OCI-LY1 (cell line): ENCODE results near the gene MIA2.

ENCODE experiments used
- EZH2 ChIP-seq: fragments of 200-600 bp; sonication (generic), shearing (Covaris generic); IDR thresholded peaks from 2 replicates; pipeline ENCODE4 v1.8.0; 2017; ENCODE audit warnings: borderline replicate concordance, mixed run types, mild to moderate bottlenecking, antibody characterized with exemption, low read length, moderate library complexity, mixed read lengths
- TF ChIP-seq, protein P1 (sequence below): fragments of 200-600 bp; sonication (generic), shearing (Covaris generic); IDR thresholded peaks from 2 replicates; pipeline ENCODE4 v1.5.1; 2017; ENCODE audit warnings: mild to moderate bottlenecking, antibody characterized with exemption, low read length, moderate library complexity, mixed read lengths

DNA sequence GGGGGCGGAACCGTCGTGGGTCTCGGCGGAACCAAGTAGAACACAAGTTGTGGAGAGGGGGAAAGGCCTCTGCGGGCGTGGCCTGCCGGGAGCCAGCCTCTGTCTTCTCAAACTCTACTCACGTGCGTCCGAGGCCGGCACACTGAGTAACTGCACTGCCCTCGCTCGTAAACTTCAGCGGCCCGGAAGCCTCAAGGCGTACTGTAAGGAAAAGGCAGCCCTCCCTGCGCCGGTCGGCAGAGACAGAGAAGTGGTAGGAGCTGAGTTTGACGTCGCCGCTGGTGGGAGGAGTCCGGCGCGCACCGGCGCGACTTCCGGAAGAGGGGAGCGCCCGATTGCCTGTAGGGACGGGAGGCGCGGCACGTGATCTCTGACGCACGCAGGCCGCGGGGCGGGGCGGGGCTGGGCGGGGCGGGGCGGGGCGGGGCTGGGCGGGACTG, 198.5 kb downstream of the MIA2 start, which contains the start of gene FBXO33:
- TF ChIP-seq, protein P1, sequence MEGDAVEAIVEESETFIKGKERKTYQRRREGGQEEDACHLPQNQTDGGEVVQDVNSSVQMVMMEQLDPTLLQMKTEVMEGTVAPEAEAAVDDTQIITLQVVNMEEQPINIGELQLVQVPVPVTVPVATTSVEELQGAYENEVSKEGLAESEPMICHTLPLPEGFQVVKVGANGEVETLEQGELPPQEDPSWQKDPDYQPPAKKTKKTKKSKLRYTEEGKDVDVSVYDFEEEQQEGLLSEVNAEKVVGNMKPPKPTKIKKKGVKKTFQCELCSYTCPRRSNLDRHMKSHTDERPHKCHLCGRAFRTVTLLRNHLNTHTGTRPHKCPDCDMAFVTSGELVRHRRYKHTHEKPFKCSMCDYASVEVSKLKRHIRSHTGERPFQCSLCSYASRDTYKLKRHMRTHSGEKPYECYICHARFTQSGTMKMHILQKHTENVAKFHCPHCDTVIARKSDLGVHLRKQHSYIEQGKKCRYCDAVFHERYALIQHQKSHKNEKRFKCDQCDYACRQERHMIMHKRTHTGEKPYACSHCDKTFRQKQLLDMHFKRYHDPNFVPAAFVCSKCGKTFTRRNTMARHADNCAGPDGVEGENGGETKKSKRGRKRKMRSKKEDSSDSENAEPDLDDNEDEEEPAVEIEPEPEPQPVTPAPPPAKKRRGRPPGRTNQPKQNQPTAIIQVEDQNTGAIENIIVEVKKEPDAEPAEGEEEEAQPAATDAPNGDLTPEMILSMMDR = no peak
- no peak for TF ChIP-seq EZH2
